ENCODE data around the gene MYRF.

- TF ChIP-seq POLR2A (IDR thresholded peaks at IDR 0.05), result no peak
- no peak for TF ChIP-seq CTCF (IDR thresholded peaks at IDR 0.05)
Measured at GRCh38 chr11:61707574-61707973, 44.9 kb upstream of the MYRF start.

Measured in heart left ventricle (tissue), 13 donors.